Sigmoid colon (tissue), 4 donors: ENCODE data around the gene SDF2L1.

ENCODE experiments used
- CTCF ChIP-seq, 4 experiments: fragments of 450-650 bp in 3 of 4; fragments of 200-600 bp in 1 of 4; IDR thresholded peaks; one replicate each; pipeline ENCODE4 v1.5.1; 2016 to 2019; ENCODE audit warnings: antibody characterized with exemption in 4 of 4, mild to moderate bottlenecking in 3 of 4, moderate library complexity in 2 of 4
- POLR2A ChIP-seq, 2 donors: fragments of 450-650 bp; IDR thresholded peaks; one replicate each; pipeline ENCODE4 v1.6.1; 2016; ENCODE audit warnings: antibody characterized with exemption in 2 of 2, mild to moderate bottlenecking in 2 of 2, moderate library complexity in 2 of 2
- POLR2AphosphoS5 ChIP-seq, 4 donors: sonication (generic); formaldehyde crosslinking; IDR thresholded peaks; one replicate each; pipeline ENCODE4 v1.6.1; 2017; ENCODE audit warnings: antibody characterized with exemption in 4 of 4

DNA sequence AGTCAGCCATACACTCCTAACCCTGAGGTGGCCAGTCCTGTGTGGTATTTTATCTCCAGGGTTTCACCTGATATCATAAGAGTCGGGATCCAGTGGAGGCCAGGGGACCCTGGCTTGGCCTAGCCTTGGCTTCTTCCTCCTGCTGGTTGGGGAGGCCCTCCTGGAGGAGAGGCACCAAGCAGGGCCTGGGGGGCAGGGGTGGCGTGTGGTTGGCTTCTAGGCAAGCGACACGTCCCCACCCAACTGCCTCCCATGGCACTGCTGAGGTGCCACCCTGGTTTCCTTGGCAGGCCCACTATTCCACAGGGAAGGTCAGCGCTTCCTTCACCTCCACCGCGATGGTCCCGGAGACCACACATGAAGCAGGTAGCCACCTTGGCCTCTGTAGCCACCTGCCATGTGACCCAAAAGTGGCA is 44.1 kb downstream of the SDF2L1 start:
- TF ChIP-seq POLR2AphosphoS5 (IDR thresholded peaks at IDR 0.05) (no peak), CTCF (IDR thresholded peaks at IDR 0.05) (no peak), POLR2A (IDR thresholded peaks at IDR 0.05) (no peak)
